ENCODE results near the gene CRNN. TPM values are rescaled to one million over a fixed set of nuclear protein-coding genes. Genes with fewer than 3 reads are reported as not detected.
A peak's percentile ranks its signal among the peaks of the same experiment; 100 is the strongest.

Gene CRNN
- not detected for total RNA-seq

- DNase-seq (ENCODE audit: low spot score) (no peak), ATAC-seq (no peak)
Observed at GRCh38 chr1:152413909-152414308, at the start of gene CRNN. Gene CRNN, minus strand, starts transcription at chr1:152414263. Its CDS starts 2,030 bp downstream, at chr1:152412233.

- DNase-seq (ENCODE audit: low spot score) (no peak), ATAC-seq (no peak)
Observed at GRCh38 chr1:152462636-152463035, 48.6 kb upstream of the CRNN start.

GRCh38 chr1:152461544-152461943 lies 47.5 kb upstream of the CRNN start:
- DNase-seq (ENCODE audit: low spot score) (no peak), ATAC-seq (peak; percentile 78)

GRCh38 chr1:152460529-152460899 lies 46.5 kb upstream of the CRNN start:
- no peak for ATAC-seq

GRCh38 chr1:152459596-152460528 lies 45.8 kb upstream of the CRNN start:
- DNase-seq (ENCODE audit: low spot score) (peak; percentile 68), ATAC-seq (peak; percentile 88)

More at GRCh38 chr1:152460529-152460899, 46.5 kb upstream of the CRNN start:
- no peak for DNase-seq (ENCODE audit: low spot score)

- DNase-seq (ENCODE audit: low spot score) (peak; percentile 78), ATAC-seq (peak; percentile 90)
Observed at GRCh38 chr1:152458384-152459185, 44.5 kb upstream of the CRNN start.

GRCh38 chr1:152457561-152457960 lies 43.5 kb upstream of the CRNN start:
- no peak for DNase-seq (ENCODE audit: low spot score)
- ATAC-seq: no peak

- DNase-seq (ENCODE audit: low spot score) (no peak), ATAC-seq (no peak)
Observed at GRCh38 chr1:152457071-152457470, 43.0 kb upstream of the CRNN start.

GRCh38 chr1:152451254-152451653 lies 37.2 kb upstream of the CRNN start:
- ATAC-seq: peak; percentile 34

GRCh38 chr1:152449661-152450060 lies 35.6 kb upstream of the CRNN start:
- no peak for ATAC-seq
- DNase-seq (ENCODE audit: low spot score): no peak

More at GRCh38 chr1:152451254-152451653, 37.2 kb upstream of the CRNN start:
- DNase-seq (ENCODE audit: low spot score): no peak

GRCh38 chr1:152448496-152448895 lies 34.4 kb upstream of the CRNN start:
- no peak for DNase-seq (ENCODE audit: low spot score)
- ATAC-seq: no peak

GRCh38 chr1:152448095-152448494 lies 34.0 kb upstream of the CRNN start:
- ATAC-seq: no peak
- DNase-seq (ENCODE audit: low spot score): no peak

GRCh38 chr1:152447484-152447883 lies 33.4 kb upstream of the CRNN start:
- ATAC-seq (no peak), DNase-seq (ENCODE audit: low spot score) (no peak)

- ATAC-seq (no peak), DNase-seq (ENCODE audit: low spot score) (no peak)
Observed at GRCh38 chr1:152444045-152444444, 30.0 kb upstream of the CRNN start.

- no peak for ATAC-seq
- DNase-seq (ENCODE audit: low spot score): no peak
Observed at GRCh38 chr1:152442765-152443164, 28.7 kb upstream of the CRNN start.

- no peak for ATAC-seq
- no peak for DNase-seq (ENCODE audit: low spot score)
Observed at GRCh38 chr1:152442301-152442700, 28.2 kb upstream of the CRNN start.

GRCh38 chr1:152441756-152442155 lies 27.7 kb upstream of the CRNN start:
- DNase-seq (ENCODE audit: low spot score): no peak

GRCh38 chr1:152440635-152441471 lies 26.8 kb upstream of the CRNN start:
- peak; percentile 99 for ATAC-seq
- DNase-seq (ENCODE audit: low spot score): peak; percentile 71

More at GRCh38 chr1:152441756-152442155, 27.7 kb upstream of the CRNN start:
- ATAC-seq: no peak

GRCh38 chr1:152436593-152437496 lies 22.8 kb upstream of the CRNN start:
- DNase-seq (ENCODE audit: low spot score): no peak

GRCh38 chr1:152427458-152427857 lies 13.4 kb upstream of the CRNN start:
- ATAC-seq (no peak), DNase-seq (ENCODE audit: low spot score) (no peak)

More at GRCh38 chr1:152436593-152437496, 22.8 kb upstream of the CRNN start:
- no peak for ATAC-seq
